Measurements from ENCODE around the gene SLC27A5.

DNA sequence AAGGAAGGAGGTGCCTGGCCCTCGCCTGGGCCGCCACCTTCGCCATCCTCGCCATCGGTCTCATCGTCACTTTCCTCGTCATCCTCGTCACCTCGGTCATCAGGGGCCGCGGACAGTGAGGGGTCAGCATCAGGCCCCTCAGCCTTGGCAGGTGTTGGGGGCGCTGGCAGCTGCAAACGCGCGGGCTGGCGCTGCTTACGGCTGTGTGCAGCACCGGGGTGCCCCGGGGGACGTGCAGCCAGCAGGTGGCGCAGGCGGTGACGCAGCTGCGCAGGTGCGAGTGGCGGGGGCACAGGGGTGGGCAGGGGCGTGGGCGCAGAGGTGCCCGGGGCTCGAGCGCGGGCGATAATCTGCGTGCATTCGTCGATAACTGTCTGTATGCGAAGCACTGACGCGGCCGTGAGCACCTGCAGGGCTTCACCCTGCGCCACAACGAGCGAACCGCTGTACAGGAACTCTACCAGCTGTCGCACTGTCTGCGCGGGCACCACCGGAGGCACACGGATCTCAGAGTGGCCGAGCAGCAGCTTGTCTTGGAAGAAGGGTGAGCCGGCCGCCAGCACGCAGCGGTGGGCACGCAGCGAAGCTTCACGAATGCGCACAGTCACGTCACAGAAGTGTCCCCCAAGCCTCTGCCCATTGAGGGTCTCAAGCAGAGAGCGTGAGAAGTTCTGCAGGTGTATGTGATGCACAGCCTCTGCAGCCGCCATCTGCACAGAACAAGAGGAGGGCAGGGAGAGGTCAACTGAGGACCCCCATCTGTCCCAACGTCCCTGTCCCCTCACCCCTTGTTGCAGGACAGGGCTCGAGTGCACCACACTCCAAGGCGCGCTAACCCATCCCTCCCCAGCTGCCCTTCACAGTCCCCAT lies 5.4 kb upstream of the SLC27A5 start:
- TF ChIP-seq POLR2AphosphoS5 (IDR thresholded peaks at IDR 0.05) (peak in 1 of 3 donors; percentile 36), CTCF (IDR thresholded peaks at IDR 0.05 in 8 of 11, conservative IDR thresholded peaks at IDR 0.05 in 3 of 11) (no peak)
